PFSK-1 (cell line): ENCODE results near the gene FFAR4.

ENCODE experiments used
- POLR2AphosphoS5 ChIP-seq: IDR thresholded peaks from 2 replicates; pipeline ENCODE4 v1.6.1; 2012; ENCODE audit warnings: low read depth, mild to moderate bottlenecking, control low read depth, low read length, moderate library complexity
- TAF1 ChIP-seq: IDR thresholded peaks from 2 replicates; pipeline ENCODE4 v1.6.1; 2012; ENCODE audit warnings: low read length, control low read depth, borderline replicate concordance; ENCODE audit not compliant: insufficient read depth

DNA sequence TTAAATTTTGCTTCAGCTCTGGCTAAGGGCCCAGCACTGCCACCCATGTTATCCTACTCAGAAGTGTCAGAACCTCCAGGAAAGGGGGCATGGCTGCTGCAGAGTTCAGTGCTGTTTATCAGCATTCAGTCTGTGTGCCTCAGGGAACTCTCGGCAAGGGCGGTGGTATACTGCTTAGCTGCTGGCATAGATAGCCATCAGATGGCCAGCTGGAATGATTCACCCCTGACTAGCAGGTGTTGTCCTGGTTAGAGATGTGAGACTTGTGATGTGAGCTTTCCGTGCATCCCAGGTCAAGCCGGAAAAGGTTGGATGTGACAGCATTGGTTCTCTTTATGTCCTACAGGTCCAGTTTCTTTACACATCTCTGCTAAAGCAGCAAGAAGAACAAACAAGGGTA is 47.9 kb upstream of the FFAR4 start:
- no peak for TF ChIP-seq POLR2AphosphoS5
- TF ChIP-seq TAF1 = no peak
